Kidney (tissue), 14 donors: ENCODE results near the gene PPM1B. TPM values are rescaled to one million over a fixed set of nuclear protein-coding genes. Genes with fewer than 3 reads are reported as not detected.

ENCODE experiments used
- DNase-seq, 5 donors: peaks; one replicate each; pipeline ENCODE4 v3.0.0-alpha.2; 2013 to 2020
- FAIRE-seq: peaks from 2 replicates; lab custom pipeline; 2012; peaks lifted over from hg19 to GRCh38; lab: Jason Lieb, UNC
- H3K27ac ChIP-seq, 2 donors: one replicate each; pipeline ENCODE4 v1.7.0; 2013; ENCODE audit warnings: low read depth in 2 of 2, low read length in 2 of 2, inconsistent platforms in 1 of 2
- H3K27me3 ChIP-seq: one replicate; pipeline ENCODE4 v1.7.1; 2013; ENCODE audit warnings: low read length, inconsistent platforms; ENCODE audit not compliant: control insufficient read depth, insufficient read depth
- H3K36me3 ChIP-seq, 3 donors: one replicate each; pipeline versions ENCODE4 v1.7.0 to v1.7.1; 2013; ENCODE audit warnings: low read length in 3 of 3, control low read depth in 1 of 3, inconsistent platforms in 1 of 3; ENCODE audit not compliant: insufficient read depth in 3 of 3, control insufficient read depth in 2 of 3
- H3K4me1 ChIP-seq, 3 donors: one replicate each; pipeline versions ENCODE4 v1.7.0 to v1.7.1; 2013; ENCODE audit warnings: low read length in 3 of 3, inconsistent platforms in 1 of 3, low read depth in 1 of 3; ENCODE audit not compliant: control insufficient read depth in 2 of 3, insufficient read depth in 2 of 3
- H3K4me3 ChIP-seq, 3 donors: one replicate each; pipeline versions ENCODE4 v1.7.0 to v1.8.1; 2013; ENCODE audit warnings: low read length in 3 of 3, control low read depth in 1 of 3, inconsistent platforms in 1 of 3
- H3K9ac ChIP-seq, 3 donors: one replicate each; pipeline versions ENCODE4 v1.7.0 to v1.7.1; 2013; ENCODE audit warnings: low read length in 3 of 3, control low read depth in 1 of 3, inconsistent platforms in 1 of 3
- H3K9me3 ChIP-seq, 3 donors: one replicate each; pipeline versions ENCODE4 v1.7.0 to v1.7.1; 2013; ENCODE audit warnings: low read length in 3 of 3, control low read depth in 1 of 3, inconsistent platforms in 1 of 3; ENCODE audit not compliant: control insufficient read depth in 2 of 3, insufficient read depth in 1 of 3
- CTCF ChIP-seq: IDR thresholded peaks from 3 replicates; pipeline ENCODE4 v1.5.1; 2012; ENCODE audit warnings: mild to moderate bottlenecking, moderate library complexity, borderline replicate concordance; ENCODE audit not compliant: insufficient read depth; ENCODE audit errors: extremely low read depth
- intact Hi-C: fragments of 100-400 bp; cut with DNase I; formaldehyde crosslinking; loops from one replicate; pipeline ENCODE4 v1.11.1; 2022
- polyA plus RNA-seq: library from polyadenylated mRNA; stranded (reverse); fragments of 350-450 nt; fragmentation: Illumina TruSeq; extraction: RNeasy Lipid Tissue Mini Kit (QIAGEN cat#74804); gene quantifications from one replicate; pipeline ENCODE4 v1.2.3, GENCODE V29; 2014; ENCODE audit warnings: low read depth, low replicate concordance; ENCODE audit not compliant: insufficient read depth
- total RNA-seq: library from RNA; stranded (reverse); fragmentation: NEBNext Ultra II Directional; extraction: Animal tissue kit (Norgen Biotek cat#: 25700); gene quantifications from one replicate; pipeline ENCODE4 v1.2.1, GENCODE V29; 2021
- donor health status: control.
- donor health status: control.
- donor health status: control.
- donor health status: control.
- donor health status: control.
- donor health status: DM: yes; HTN: yes; CAD: no.
- donor health status: Normal renal cell carcinoma (clear cell type).

The PPM1B gene
- total and polyA plus RNA-seq, 2 donors from 2014 or later = 19.8 to 45.9 TPM

- Histone ChIP-seq H3K36me3 (no peaks in the 10 kb centered on the region), H3K4me1 (no peaks in the 10 kb centered on the region), H3K9ac (no peak overlapping the region), H3K27ac (no peak overlapping the region), H3K9me3 (no peaks in the 10 kb centered on the region), H3K27me3 (no peaks in the 10 kb centered on the region), H3K4me3 (no peak overlapping the region)
- no peak for TF ChIP-seq CTCF
- intact Hi-C loops = no loop called here
- FAIRE-seq = no peak
- no peak for DNase-seq
These were observed 4.9 kb upstream of the PPM1B start for GRCh38 chr2:44163777-44164176.

DNA sequence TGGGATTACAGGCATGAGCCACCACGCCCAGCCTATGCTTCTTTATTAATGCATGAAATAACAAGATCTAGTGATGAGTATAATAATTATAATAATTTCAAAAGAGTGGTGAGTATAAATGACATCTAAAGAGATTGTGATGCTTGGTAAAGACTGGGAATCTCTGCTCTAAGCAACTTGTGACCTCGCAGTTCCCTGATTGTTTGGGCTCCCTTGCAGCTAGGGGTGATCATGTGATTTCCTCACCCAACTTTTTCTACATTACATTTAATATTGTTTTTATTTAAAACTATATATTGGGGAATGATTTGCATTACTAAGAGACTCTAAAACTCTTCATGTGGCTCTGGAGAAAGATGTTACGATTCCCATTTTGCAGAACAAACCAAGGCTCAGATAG is 4.1 kb upstream of the PPM1B start:
- intact Hi-C loops = no loop called here

GRCh38 chr2:44166096-44166495 is 2.6 kb upstream of the PPM1B start:
- no peaks in the 10 kb centered on the region for H3K36me3 ChIP-seq
- no peak overlapping the region for H3K9ac ChIP-seq
- FAIRE-seq (no peak), DNase-seq (peak in 2 of 5 donors; percentile 37 to 74)
- no peaks in the 10 kb centered on the region for H3K27me3 ChIP-seq
- H3K4me1 ChIP-seq = peaks cover 0 to 4% (median 3%) of the 10 kb centered on the region in 3 donors
- intact Hi-C loops = no loop called here
- no peak for TF ChIP-seq CTCF
- no peaks in the 10 kb centered on the region for H3K9me3 ChIP-seq
- H3K27ac ChIP-seq = no peak overlapping the region
- H3K4me3 ChIP-seq = no peak overlapping the region

More for the DNA sequence above, 4.1 kb upstream of the PPM1B start:
- Histone ChIP-seq H3K4me3 (no peak overlapping the region), H3K36me3 (no peaks in the 10 kb centered on the region), H3K27ac (no peak overlapping the region), H3K9me3 (no peaks in the 10 kb centered on the region), H3K27me3 (no peaks in the 10 kb centered on the region), H3K4me1 (no peaks in the 10 kb centered on the region), H3K9ac (no peak overlapping the region)
- DNase-seq = no peak
- no peak for FAIRE-seq
- TF ChIP-seq CTCF = no peak
